ENCODE results near the gene LGALS3BP.
A peak's percentile ranks its signal among the peaks of the same experiment; 100 is the strongest.

LGALS3BP gene

GRCh38 chr17:78935419-78936323 lies 44.1 kb downstream of the LGALS3BP start:
- DNase-seq, result no peak

- DNase-seq, result no peak
Measured at GRCh38 chr17:78934681-78935418, 44.9 kb downstream of the LGALS3BP start.

- peak; percentile 56 for DNase-seq
Measured at GRCh38 chr17:78933959-78934568, 45.7 kb downstream of the LGALS3BP start.

GRCh38 chr17:78933025-78933958 lies 46.4 kb downstream of the LGALS3BP start:
- DNase-seq, result no peak

- no peak for DNase-seq
Measured at GRCh38 chr17:78929908-78930775, 49.6 kb downstream of the LGALS3BP start.

GRCh38 chr17:78925662-78926555 lies 53.8 kb downstream of the LGALS3BP start:
- no peak for DNase-seq

- DNase-seq, result peak; percentile 68
Measured at GRCh38 chr17:78925234-78925633, 54.5 kb downstream of the LGALS3BP start, which contains the start of gene TIMP2. Gene TIMP2 (minus strand): TSS chr17:78925387. CDS start chr17:78925088, 299 bp downstream.

GRCh38 chr17:78924481-78925151 lies 55.1 kb downstream of the LGALS3BP start:
- DNase-seq, result no peak

- no peak for DNase-seq
Measured at GRCh38 chr17:78923660-78924453, 55.9 kb downstream of the LGALS3BP start.

- no peak for DNase-seq
Measured at GRCh38 chr17:78922816-78923498, 56.8 kb downstream of the LGALS3BP start.

- DNase-seq, result no peak
Measured at GRCh38 chr17:78921437-78921971, 58.2 kb downstream of the LGALS3BP start.
